Endothelial cell of umbilical vein (primary cell): ENCODE measurements around the gene GOLGA8H.
"Not testable (repeated sequence)": the region's sequence is repeated elsewhere in the genome, so short reads cannot be mapped to it uniquely, and the experiment has no call there.

Experiments
- CTCF ChIP-seq, 2 donors: IDR thresholded peaks; 1 replicate in 1 of 2; 2 replicates in 1 of 2; pipeline ENCODE4 v1.5.1; 2011; ENCODE audit warnings: low read length in 2 of 2, mild to moderate bottlenecking in 2 of 2, moderate library complexity in 2 of 2, control low read depth in 1 of 2, inconsistent platforms in 1 of 2, low read depth in 1 of 2; ENCODE audit not compliant: insufficient read depth in 1 of 2; ENCODE audit errors: extremely low read depth in 1 of 2
- EZH2 ChIP-seq: IDR thresholded peaks from 2 replicates; pipeline ENCODE4 v1.6.1; 2012; ENCODE audit warnings: borderline replicate concordance, low read depth, mild to moderate bottlenecking, moderate library complexity, low read length, inconsistent platforms; ENCODE audit not compliant: severe bottlenecking
- JUN ChIP-seq: IDR thresholded peaks from 2 replicates; pipeline ENCODE4 v1.6.1; 2011; ENCODE audit warnings: borderline replicate concordance, low read depth; ENCODE audit not compliant: insufficient read length, insufficient read depth
- MAX ChIP-seq: IDR thresholded peaks from 2 replicates; pipeline ENCODE4 v1.6.1; 2011; ENCODE audit not compliant: insufficient read depth, insufficient read length
- POLR2A ChIP-seq: IDR thresholded peaks from 2 replicates; pipeline ENCODE4 v1.6.1; 2012; ENCODE audit warnings: low read depth, mild to moderate bottlenecking, control low read depth, low read length
- POLR2AphosphoS5 ChIP-seq: IDR thresholded peaks from 2 replicates; pipeline ENCODE4 v1.6.1; 2012; ENCODE audit warnings: low read depth, mild to moderate bottlenecking, control low read depth, low read length, moderate library complexity; ENCODE audit not compliant: insufficient read depth

GRCh38 chr15:30612271-30612670 lies 8.4 kb downstream of the GOLGA8H start:
- not testable (repeated sequence) for TF ChIP-seq CTCF (IDR thresholded peaks at IDR 0.05; ENCODE audit: extremely low read depth in 1 of 2, insufficient read depth in 1 of 2, low read depth in 1 of 2, low read length in 2 of 2); POLR2A; MAX; EZH2; POLR2AphosphoS5; JUN
